Measurements from ENCODE around the gene NTRK2. TPM values are rescaled to one million over a fixed set of nuclear protein-coding genes. Genes with fewer than 3 reads are reported as not detected.

The NTRK2 gene
- total RNA-seq, 4 donors from 2014 or later: 2.9 to 15.9 (median 8.4) TPM

- Histone ChIP-seq H3K4me3 (no peak overlapping the region), H3K27me3 (no peaks in the 10 kb centered on the region), H3K27ac (no peak overlapping the region), H3K4me1 (no peaks in the 10 kb centered on the region), H3K9me3 (no peaks in the 10 kb centered on the region), H3K36me3 (no peaks in the 10 kb centered on the region)
- 74 to 78% methylated on average over 6 of the region's 6 CpGs for WGBS, 2 donors
- intact Hi-C loops (cut with DNase I): no loop called here
- no peak for DNase-seq
- TF ChIP-seq POLR2A (IDR thresholded peaks at IDR 0.05) (no peak), CTCF (IDR thresholded peaks at IDR 0.05) (no peak)
Observed at GRCh38 chr9:84701801-84702200, 32.3 kb downstream of the NTRK2 start.

GRCh38 chr9:84702471-84702870, 32.9 kb downstream of the NTRK2 start:
- intact Hi-C loops (cut with DNase I): no loop called here

GRCh38 chr9:84703793-84704192, 34.3 kb downstream of the NTRK2 start:
- intact Hi-C loops (cut with DNase I): no loop called here
- no peaks in the 10 kb centered on the region for H3K36me3 ChIP-seq
- no peak for DNase-seq

More at GRCh38 chr9:84702471-84702870, 32.9 kb downstream of the NTRK2 start:
- Histone ChIP-seq H3K9me3 (no peaks in the 10 kb centered on the region), H3K27me3 (no peaks in the 10 kb centered on the region), H3K4me3 (no peak overlapping the region), H3K36me3 (no peaks in the 10 kb centered on the region), H3K27ac (no peak overlapping the region), H3K4me1 (no peaks in the 10 kb centered on the region)
- WGBS, 2 donors: 60 to 71% methylated on average over 1 of the region's 1 CpG
- DNase-seq: no peak
- TF ChIP-seq POLR2A (IDR thresholded peaks at IDR 0.05) (no peak), CTCF (IDR thresholded peaks at IDR 0.05) (no peak)

GRCh38 chr9:84705128-84705527, 35.6 kb downstream of the NTRK2 start:
- no peaks in the 10 kb centered on the region for H3K27me3 ChIP-seq

More at GRCh38 chr9:84703793-84704192, 34.3 kb downstream of the NTRK2 start:
- no peaks in the 10 kb centered on the region for H3K27me3 ChIP-seq
- H3K4me1 ChIP-seq: no peaks in the 10 kb centered on the region
- H3K9me3 ChIP-seq: no peaks in the 10 kb centered on the region
- TF ChIP-seq CTCF (IDR thresholded peaks at IDR 0.05): no peak
- no peak for TF ChIP-seq POLR2A (IDR thresholded peaks at IDR 0.05)
- H3K27ac ChIP-seq: no peak overlapping the region
- no peak overlapping the region for H3K4me3 ChIP-seq

GRCh38 chr9:84708400-84708799, 38.9 kb downstream of the NTRK2 start:
- peaks cover 0 to 6% (median 0%) of the 10 kb centered on the region in 3 donors for H3K4me1 ChIP-seq
- H3K27me3 ChIP-seq: no peaks in the 10 kb centered on the region
- intact Hi-C loops (cut with DNase I): no loop called here
- no peak for DNase-seq
- H3K36me3 ChIP-seq: no peaks in the 10 kb centered on the region
- H3K27ac ChIP-seq: no peak overlapping the region
- no peak overlapping the region for H3K4me3 ChIP-seq
- TF ChIP-seq POLR2A (IDR thresholded peaks at IDR 0.05) (no peak), CTCF (IDR thresholded peaks at IDR 0.05) (no peak)
- no peaks in the 10 kb centered on the region for H3K9me3 ChIP-seq
- WGBS, 2 donors: 43 to 75% methylated on average over 1 of the region's 1 CpG

More at GRCh38 chr9:84705128-84705527, 35.6 kb downstream of the NTRK2 start:
- 82 to 84% methylated on average over 5 of the region's 5 CpGs for WGBS, 2 donors
- H3K4me1 ChIP-seq: no peaks in the 10 kb centered on the region
- DNase-seq: no peak
- TF ChIP-seq POLR2A (IDR thresholded peaks at IDR 0.05) (no peak), CTCF (IDR thresholded peaks at IDR 0.05) (no peak)
- intact Hi-C loops (cut with DNase I): no loop called here
- H3K36me3 ChIP-seq: no peaks in the 10 kb centered on the region
- H3K9me3 ChIP-seq: no peaks in the 10 kb centered on the region
- H3K27ac ChIP-seq: no peak overlapping the region
- no peak overlapping the region for H3K4me3 ChIP-seq
